DMS 273 (cell line): ENCODE data around the gene FXYD6.

ENCODE experiments used
- DNase-seq: peaks from one replicate; lab custom pipeline; 2025; ENCODE audit not compliant: unreplicated experiment; lab: John Stamatoyannopoulos, UW

Gene FXYD6

DNA sequence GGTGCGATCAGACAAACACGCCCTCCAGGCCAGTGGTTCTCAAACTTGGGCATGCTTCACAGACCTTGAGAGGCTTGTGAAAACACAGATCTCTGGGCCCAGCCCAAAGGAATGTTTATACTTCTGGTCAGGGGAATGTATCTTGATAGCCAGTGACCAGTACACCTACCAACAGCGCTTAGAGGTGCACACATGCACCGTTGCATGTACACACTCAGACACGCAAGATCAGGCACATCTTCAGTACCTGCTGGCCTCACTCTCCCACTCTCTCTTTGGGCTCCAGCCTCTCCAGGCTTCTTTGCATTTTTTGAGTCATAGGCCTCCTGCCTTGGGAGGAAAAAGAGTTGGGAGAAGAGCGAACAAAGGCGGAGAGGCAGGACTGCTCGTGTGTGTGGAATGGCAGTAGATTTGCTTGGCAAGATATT is 11.7 kb upstream of the FXYD6 start:
- no peak for DNase-seq

DNA sequence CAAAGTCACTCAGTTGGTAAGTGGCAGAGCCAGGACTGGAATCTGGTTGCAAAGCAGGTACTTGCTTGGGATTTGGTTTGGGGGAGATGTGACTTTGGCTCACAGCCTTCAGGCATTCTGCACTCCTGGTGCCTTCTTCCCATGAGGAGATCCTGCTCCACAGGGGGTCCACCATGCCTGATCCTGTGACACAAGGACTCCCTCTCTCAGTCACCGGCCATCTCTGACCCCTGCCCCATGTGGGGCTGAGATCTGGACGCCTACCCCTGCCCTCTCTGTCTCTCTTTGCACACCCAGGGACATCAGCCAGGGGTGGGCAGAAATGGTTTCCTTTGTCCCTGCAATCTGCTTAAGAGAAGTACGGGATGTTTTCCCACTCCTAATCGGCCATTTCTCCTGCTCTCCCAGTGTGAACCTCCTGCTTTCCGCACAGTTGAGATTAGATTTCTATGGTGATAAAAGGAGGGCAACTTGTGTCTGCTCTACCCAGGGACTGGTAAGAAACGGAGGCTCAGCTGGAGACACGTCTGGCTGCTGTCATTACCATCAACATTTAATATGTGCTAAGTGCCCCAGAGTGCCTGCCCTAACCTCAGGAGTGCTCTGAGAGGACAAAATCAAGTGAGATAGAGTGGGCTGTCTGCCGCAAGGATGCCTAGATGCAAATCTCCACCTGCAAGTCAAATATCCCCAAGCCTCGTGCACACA is 11.1 kb upstream of the FXYD6 start:
- DNase-seq, result no peak

DNA sequence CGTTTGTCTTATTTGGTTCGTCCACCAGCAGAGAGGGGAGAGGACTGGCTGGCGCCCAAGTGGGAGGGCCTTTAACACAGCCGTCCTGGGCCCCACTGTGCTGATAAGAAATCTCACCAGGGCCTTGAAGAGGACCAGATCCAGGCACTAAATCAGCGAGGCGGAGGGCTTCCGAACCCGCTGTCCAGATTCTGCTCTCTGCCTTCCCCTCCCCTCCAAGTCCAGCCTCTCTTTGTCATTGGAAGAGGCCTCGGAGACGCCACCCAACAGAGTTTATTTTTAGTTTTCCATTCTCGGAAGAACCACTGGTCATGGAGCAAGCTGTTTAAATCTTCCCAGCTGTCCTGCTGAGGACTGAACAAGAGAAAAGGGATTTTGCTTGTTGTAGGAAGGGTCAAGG is 9.3 kb upstream of the FXYD6 start:
- no peak for DNase-seq

DNA sequence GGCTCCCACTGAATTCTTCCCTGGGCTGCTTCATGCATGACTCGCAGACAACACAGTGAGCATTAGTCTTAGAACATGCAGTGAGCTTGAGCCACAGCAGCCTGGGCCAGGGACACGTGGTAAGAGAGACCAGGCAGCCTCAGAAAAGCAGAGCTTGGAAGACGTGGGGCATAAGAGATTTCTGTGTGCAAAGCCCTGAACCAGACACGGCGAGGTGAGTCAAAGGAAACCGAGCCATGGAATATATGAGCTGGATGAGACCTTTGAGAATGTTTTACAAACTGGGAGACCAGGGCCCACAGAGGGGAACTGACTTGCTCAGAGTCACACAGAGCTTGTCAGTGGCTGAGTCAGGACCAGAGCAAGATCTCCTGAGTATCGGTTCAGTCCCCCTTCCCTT is 8.5 kb upstream of the FXYD6 start:
- no peak for DNase-seq

DNA sequence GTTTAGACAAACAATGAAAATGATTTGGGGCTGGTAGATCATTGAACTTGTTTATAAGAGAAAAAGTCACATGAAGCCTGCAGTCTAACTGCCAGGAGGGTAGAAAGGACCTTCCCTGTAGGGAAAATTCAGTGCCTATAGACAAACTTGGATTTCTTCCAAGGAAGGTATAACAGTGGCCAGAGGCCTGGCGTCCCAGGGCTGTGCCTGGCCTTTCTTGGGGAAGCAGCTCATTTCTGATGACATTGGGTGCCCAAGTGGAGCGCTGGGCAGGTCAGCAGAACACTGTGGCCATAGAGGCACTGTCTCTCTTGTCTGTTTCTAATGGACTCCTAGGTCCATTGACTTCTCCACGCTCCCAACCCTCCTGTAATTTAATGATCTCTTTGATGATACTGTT is 6.6 kb upstream of the FXYD6 start:
- DNase-seq, result no peak

DNA sequence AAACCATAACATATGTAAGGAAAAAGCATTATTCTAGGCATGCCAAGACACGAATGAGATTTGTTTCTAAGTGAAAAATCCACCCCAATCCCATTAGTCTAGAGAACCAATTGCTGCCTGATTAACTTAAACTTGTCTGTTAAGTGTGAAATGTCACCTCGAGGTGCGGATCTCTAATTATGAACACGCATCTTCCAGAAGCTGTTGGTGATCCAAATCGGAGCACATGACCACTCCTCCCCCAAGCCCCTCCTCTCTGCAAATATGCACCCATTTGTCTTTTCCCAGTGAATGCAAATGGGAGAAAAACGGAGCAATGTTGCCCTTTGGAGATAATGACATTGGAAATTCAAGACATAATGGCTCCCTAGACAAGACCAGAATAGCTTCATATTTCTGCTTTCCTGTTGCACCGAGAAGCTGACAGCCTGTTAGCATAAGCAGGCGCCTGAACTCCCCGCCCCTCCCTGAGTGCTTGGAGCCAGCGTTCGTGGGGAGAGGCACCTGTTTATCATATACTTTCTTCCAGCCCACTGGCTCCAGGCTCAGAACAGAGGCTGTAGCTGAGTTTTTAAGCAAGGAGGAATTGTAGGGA is 6.0 kb upstream of the FXYD6 start:
- peak; percentile 49 for DNase-seq

DNA sequence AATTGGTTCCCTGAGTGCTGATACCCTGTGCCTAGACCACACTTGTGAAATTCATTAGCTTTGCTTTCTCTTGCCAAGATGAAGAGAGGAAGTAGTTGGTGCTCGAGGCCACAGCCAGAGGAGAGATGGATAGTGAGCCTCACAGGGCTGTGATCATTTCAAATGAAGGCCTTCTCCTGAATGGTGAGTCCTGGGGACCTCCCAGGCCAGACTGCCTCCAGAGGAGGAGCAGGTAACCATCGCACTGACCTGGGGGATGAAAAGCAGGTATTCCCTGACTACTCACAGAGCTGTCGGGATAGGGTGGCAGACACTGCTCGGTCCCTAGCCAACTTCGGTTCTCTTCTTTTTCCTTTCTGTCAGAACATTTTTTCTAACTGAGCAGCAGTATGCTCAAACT is 4.8 kb upstream of the FXYD6 start:
- DNase-seq, result no peak

DNA sequence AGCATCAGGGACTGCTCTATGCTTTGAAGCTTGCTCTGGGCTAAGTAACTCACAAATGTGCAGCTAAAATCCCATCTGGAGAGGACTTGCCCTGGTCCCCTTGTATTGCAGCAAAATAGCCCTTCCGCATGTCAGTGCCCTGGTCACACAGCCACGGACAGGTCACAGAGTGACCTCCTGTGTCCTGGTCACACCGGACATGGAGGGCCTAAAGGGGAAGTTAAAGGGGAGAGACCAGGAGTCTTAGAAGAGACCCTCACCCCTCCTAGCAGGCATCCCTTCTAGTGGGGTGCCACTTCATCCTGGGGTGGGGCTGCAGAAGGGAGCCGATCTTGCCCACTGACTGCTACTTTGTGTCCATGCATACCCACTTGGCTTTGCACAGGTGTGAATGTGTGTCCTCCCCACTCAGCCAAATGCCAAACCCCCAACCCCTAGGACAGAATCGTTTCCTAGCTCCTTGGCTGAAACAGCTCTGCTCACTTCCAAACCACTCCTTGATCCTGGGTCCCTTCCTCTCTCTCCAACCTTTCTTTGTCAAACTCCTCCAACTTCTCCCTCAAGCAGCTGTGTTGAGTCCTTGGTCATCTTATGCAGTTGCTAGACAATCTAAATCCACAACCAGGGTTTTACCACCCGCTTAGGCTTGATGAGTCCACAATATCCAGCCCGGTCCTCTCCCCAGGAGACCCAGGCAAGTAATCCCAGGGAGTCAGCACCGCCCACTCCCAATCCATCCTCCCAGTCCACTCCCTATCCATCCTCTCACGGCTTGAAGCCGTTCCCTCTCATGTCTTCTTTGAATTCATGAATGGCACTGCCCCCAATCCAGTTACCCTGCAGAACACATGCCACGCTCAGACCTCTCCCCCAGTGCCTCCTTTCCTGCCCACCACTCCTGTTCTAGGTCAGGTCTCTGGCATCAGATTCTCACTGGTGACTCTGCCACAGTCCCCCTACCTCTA is 3.3 kb upstream of the FXYD6 start:
- no peak for DNase-seq

DNA sequence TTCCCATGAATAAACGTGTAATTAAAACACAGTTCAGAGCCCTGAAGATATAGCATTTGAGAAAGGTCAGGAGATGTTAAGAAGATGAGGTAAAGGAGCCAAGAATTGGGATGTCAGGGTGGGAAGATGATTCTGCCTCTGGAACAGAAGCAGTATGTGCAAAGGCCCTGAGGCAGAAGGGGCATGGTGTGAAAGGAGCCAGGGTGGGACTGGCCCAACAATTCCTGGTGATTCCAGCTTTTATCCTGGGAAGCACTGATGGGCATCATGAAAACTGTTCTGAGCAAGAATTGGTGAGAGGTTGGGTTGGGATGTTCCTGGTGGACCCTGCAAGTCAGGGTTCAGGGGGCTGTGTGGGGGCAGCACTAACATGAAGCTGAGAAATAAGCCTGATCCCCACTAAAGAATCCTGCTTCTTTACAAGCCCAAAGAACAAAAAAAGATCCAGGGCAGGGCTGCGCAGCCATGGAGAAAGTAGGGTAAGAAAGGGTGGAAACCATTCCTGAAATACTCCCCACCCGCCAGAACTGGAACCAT is 2.5 kb upstream of the FXYD6 start:
- no peak for DNase-seq

DNA sequence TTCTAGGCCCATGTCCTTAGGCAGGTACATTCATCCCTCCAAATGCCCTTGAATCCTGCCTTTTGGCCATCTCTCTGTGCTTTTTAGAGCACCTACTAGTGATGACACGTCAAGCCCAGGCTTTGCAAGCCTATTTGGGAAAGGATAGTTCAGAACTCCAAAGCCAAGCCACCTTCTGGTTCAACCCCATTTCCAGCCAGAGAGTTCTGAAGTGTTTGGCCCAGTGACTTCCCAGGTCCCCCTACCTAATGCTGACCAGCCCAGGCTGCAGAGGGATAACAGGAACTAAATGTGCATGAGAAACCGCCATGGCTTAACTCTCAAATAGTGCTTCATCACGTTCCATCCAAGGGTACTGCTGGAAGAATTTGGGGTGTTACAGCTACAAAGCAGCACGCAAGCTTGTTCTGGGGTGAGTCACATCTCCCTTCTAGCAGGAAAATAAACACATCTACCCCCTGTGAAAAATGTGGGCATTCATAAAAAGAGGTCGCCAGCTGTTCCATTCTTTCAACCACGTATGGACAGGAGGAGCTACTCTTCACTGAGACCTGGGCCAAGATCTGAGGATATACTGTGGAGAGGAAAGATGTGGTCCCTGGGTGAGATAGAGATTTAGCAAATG is 2.0 kb upstream of the FXYD6 start:
- no peak for DNase-seq

DNA sequence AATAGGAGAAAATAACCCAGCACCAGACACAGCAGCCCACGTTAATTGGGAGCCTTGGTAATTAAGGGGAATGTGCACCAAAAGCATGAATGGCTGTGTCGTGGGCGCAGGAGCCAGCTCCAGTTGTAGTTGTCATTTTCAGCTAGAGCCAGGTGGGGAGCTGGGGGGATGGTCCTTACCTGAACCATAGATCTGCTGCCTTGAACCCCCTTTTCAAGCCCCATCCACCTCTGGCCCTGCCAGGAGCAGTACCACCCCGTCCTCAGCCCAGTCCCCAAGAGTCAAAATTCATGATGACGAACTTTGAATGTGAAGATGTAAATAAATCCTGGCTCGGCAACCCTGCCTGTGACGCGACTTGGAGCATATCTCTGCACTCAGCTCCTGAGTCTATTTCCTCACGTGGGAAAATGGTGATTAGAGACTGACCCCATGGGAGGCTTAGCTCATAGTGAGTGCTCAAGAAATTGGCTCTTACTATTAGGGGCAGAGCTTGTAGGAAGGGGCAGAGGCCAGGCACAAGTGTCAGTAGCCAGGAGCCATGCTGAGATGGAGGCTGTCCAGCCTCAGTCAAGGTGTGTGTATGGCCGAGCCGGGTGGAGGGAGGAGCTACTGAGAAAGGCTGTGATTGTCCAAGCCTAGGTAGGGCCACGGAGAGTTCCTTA is 794 bp upstream of the FXYD6 start:
- DNase-seq, result no peak

DNA sequence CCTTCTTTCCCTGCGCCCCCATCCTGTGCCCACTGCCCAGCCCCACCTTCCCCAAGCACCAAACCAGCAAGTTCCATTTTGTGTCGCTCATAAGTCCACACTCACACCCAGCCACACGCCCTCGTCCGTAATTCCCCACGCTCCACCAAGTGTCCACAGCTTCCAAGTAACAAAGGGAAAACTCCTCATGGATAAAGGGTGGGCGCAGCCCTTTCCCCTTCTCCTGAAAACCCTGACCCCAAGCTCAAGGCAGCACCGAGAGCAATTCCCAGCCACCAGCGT is 458 bp downstream of the FXYD6 start:
- no peak for DNase-seq

DNA sequence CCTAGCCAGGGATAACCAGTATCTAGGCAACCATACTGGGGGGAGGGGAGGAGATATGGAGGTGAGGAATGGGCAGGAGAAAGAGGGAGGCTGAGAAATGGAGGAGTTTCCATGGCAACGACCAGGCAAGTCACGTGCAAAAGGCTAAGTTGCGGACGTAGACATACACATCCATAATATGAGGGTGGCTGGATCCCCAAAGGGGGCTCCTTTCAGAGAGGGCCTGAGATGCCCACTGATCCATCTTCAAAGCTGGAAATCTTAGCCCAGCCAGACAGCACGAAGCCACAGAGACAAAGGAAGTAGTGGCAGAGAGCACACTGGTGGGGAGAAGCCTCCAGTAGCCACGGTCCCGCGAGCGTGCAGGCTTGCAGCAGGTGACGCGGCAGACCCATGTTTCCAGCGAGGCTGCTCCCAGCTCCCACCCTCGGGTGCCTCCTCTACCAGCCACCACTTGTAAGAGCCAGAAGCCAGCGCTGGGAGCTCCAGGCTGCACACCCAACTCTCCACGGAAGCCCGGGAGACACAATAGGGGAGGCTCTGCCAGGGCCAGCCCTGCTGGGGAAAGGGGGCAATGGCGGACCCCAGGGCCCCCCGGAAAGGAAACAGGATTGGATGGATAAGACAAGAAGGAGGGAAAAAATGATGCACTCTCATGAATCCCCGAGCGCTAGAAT is 938 bp downstream of the FXYD6 start:
- peak; percentile 31 for DNase-seq

DNA sequence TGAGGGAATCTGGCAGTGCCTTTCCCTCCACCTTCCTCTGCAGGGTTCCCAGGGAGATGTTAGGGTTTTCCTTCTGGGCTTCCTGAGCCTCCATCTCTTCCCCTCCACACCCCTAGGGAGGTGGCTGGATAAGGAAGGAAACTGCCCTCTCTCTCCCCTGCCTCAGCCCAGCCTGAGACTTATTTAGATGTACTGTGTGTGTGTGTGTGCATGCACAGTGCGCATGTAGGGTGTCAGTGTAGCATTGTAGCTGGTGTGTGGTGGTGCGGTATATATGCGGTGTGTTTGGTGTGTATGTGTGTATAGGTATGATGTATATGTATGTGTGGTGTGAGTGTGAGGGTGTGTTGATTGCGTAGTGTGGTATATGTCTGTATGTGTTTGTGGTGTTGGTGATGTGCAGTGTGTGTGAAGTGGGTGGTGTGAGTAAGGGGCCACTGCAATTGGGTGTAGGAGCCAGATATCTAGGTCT is 1.5 kb downstream of the FXYD6 start:
- DNase-seq, result no peak

DNA sequence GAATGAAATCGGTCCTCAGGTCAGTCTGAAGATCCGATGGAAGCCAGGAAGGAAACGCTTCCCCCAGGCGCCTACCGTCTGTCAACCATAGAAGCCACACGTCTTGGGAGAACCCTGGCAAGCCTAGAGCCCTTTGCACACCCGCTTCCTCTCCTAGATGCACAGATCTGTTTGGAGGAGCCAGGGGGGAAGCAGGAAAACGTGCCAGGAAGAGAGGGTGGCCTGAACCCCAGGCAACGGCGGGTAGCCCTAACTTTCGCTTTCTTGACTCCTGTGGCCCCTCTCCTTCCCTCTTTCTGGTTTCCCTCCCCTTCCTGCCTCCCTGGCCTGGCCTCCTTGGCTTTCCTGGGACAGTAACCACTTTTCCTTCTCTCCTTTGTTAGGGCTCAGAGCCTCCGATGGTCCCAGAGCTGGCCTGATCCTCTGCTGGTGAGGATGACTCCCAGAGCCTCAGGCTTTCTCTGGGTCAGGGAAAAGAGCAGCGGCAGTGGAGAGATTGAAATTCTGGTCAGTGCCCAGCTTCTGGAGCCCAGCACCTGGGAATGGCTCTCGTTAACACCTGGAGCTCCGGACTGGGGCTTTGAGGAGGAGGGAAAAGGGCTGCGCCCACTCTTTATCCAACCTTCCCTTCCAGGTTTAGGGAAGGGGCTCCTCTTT is 2.1 kb downstream of the FXYD6 start:
- DNase-seq, result no peak

DNA sequence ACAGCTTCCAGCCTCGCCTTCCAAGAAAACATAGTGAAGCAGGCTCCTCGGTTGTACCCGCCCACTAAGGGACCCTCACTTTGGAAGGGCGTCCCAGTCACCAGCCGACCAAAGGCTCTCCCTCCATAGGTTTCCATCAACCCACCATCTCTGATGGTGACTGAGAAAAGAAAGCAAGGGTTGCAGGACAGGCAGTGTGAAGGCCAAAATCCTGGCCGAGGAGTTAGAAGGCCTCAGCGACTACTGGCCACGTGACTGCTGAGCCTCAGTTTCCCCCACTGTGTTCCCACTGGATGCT is 2.7 kb downstream of the FXYD6 start:
- DNase-seq, result no peak

DNA sequence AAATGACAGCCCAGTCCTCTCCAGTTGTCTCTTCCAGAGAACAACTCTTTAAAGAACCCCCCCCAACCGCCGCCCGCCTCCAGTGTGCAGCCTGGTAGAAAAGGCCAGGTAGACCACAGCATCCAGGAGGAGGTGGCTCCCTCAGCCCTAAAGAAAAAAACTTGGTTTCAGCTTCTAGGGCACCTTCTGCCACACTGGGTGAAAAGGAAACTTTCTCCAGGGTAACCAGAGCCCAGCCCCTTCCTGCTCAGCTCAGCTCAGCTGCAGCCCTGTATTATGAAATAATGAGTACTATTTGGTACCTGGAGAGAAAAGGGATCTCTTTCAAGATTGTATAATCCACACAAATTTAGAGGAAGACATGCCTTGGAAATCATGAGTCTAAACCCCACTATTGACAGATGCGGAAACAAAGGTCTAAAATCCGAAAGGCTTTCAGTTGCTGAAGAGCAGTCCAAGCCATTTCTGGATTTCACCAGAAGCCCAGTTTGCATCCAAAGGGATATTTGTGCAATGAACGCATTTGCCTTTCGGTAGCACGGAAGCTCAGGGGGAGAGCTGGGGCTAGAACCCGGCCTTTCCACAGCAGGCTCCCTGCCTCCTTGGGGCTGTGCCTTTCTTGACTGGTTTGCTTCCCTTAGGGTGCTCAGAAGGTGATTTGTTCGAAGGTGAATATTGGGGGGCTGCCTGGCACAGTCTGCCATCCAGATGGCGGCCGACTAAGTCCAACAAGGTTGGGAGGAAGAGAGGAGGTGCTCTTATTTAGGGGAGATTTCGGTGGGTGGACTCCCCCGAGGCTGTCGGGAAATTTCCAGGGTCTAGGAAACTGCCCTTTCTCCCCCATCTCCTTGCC is 3.3 kb downstream of the FXYD6 start:
- no peak for DNase-seq

DNA sequence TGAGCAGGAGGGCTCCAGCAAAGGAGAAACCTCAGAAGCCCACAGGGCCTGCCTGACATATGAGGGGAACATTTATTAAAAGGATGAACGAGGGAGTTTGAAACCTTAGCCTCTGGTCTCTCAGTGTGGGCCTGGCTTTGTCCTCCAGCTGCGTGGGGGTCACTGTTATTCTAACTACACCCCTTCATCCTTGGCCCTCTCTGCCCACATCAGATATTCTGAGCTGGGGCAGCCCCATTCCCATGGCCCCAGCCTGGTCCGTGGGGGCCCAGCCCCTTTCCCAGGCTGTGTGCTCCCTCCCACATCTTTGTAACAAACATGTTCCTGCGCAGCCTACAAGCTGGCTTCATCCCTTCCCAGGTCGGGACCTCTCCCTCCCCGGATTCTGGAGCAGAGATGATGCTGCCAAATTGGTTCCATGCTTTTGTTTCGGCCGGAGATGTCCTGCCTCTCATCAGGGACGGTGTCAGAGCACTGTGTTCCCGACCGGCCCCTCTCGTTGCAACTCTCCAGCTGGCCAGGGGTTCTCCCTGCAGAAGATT is 4.0 kb downstream of the FXYD6 start:
- no peak for DNase-seq

DNA sequence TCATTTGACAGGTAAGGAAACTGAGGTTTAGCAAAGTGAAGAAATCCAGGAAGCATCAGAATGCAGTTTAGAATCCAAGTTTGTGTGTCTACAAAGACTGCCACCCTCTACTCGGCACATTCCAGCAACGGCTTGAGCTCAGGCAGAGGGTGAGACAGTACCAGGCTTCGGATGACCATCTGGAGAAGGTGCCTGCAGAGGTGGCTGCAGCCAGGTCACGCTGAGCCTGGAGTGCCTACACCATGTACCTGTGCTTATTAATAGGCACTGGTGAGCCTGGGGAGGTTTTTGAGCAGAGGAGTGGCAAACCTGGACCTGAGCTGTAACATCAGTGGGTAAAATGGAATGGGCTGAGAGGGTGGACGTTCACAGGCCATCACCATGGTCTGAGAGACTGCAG is 4.7 kb downstream of the FXYD6 start:
- DNase-seq, result no peak
